H1 (cell line): ENCODE measurements around the gene EPHA7. TPM values are rescaled to one million over a fixed set of nuclear protein-coding genes. Genes with fewer than 3 reads are reported as not detected.

Experiments
- CTCF ChIA-PET: fragments of 300-600 bp; sonication (Branson Sonifier 250); formaldehyde crosslinking; loops from one replicate; lab custom pipeline; 2021; ENCODE audit not compliant: partially characterized antibody; lab: Charles Lee
- POLR2A ChIA-PET: fragments of 300-600 bp; sonication (Branson Sonifier 250); formaldehyde crosslinking; loops from one replicate; lab custom pipeline; 2021; ENCODE audit warnings: inconsistent platforms; ENCODE audit not compliant: partially characterized antibody; lab: Charles Lee
- DNase-seq, 2 experiments: peaks; one replicate each; pipeline versions ENCODE4 v3.0.0 to v3.0.0-alpha.2; 2010 to 2022; ENCODE audit warnings: low spot score in 2 of 2, low read depth in 1 of 2, mixed read lengths in 1 of 2
- FAIRE-seq: peaks from 2 replicates; lab custom pipeline; 2011; peaks lifted over from hg19 to GRCh38; lab: Jason Lieb, UNC
- H2AFZ ChIP-seq: 2 replicates; pipeline ENCODE4 v1.8.1; 2012; ENCODE audit warnings: low read length, inconsistent platforms
- H2AK5ac ChIP-seq: 2 replicates; pipeline ENCODE4 v1.6.1; 2013; ENCODE audit warnings: low read depth, low read length
- H2BK120ac ChIP-seq: replicated peaks from 2 replicates; pipeline ENCODE3; 2013; ENCODE audit warnings: low read depth, low read length, inconsistent platforms
- H2BK12ac ChIP-seq: 2 replicates; pipeline ENCODE4 v1.6.1; 2013; ENCODE audit warnings: low read depth, low read length
- H2BK15ac ChIP-seq: 2 replicates; pipeline ENCODE4 v1.6.1; 2013; ENCODE audit warnings: low read length
- H2BK20ac ChIP-seq: 2 replicates; pipeline ENCODE4 v1.6.1; 2013; ENCODE audit warnings: low read length
- H2BK5ac ChIP-seq: 2 replicates; pipeline ENCODE4 v1.6.1; 2013; ENCODE audit warnings: low read depth, low read length
- H3K14ac ChIP-seq: 2 replicates; pipeline ENCODE4 v1.6.1; 2013; ENCODE audit warnings: inconsistent platforms; ENCODE audit not compliant: insufficient read length
- H3K18ac ChIP-seq: 2 replicates; pipeline ENCODE4 v1.6.1; 2013; ENCODE audit warnings: low read length; ENCODE audit errors: extremely low read depth
- H3K23ac ChIP-seq: 2 replicates; pipeline ENCODE4 v1.6.1; 2013; ENCODE audit warnings: inconsistent platforms; ENCODE audit not compliant: insufficient read length
- H3K23me2 ChIP-seq: 2 replicates; pipeline ENCODE4 v1.6.1; 2013; ENCODE audit warnings: low read depth, low read length
- H3K27ac ChIP-seq: 2 replicates; pipeline ENCODE4 v1.6.1; 2011; ENCODE audit warnings: low read depth, low read length, inconsistent platforms
- H3K27me3 ChIP-seq, 4 experiments: replicated peaks in 1 of 4; 1 replicate in 1 of 4; 2 replicates in 3 of 4; pipeline versions ENCODE4 v1.6.1 to v1.8.1; 2011 to 2013; ENCODE audit warnings: low read length in 3 of 4, mild to moderate bottlenecking in 3 of 4, inconsistent platforms in 2 of 4, mixed read lengths in 2 of 4, moderate library complexity in 1 of 4; ENCODE audit not compliant: control insufficient read depth in 3 of 4, insufficient read depth in 3 of 4; ENCODE audit errors: extremely low read depth in 1 of 4
- H3K36me3 ChIP-seq, 4 experiments: 2 replicates each; pipeline versions ENCODE4 v1.6.1 to v1.8.1; 2011 to 2013; ENCODE audit warnings: mild to moderate bottlenecking in 4 of 4, low read length in 3 of 4, moderate library complexity in 2 of 4, control low read depth in 1 of 4, inconsistent platforms in 1 of 4; ENCODE audit not compliant: insufficient read depth in 4 of 4, control insufficient read depth in 2 of 4
- H3K4ac ChIP-seq: replicated peaks from 2 replicates; pipeline ENCODE3; 2013; ENCODE audit warnings: low read length, low read depth, mixed read lengths, inconsistent platforms; ENCODE audit not compliant: insufficient read length
- H3K4me1 ChIP-seq, 4 experiments: replicated peaks in 1 of 4; 1 replicate in 1 of 4; 2 replicates in 3 of 4; pipeline versions ENCODE4 v1.6.1 to v1.8.1; 2011 to 2013; ENCODE audit warnings: low read length in 3 of 4, inconsistent platforms in 2 of 4, mixed read lengths in 1 of 4; ENCODE audit not compliant: insufficient read depth in 4 of 4, control insufficient read depth in 3 of 4
- H3K4me2 ChIP-seq, 2 experiments: 2 replicates each; pipeline versions ENCODE4 v1.6.1 to v1.8.1; 2011 to 2013; ENCODE audit warnings: low read depth in 2 of 2, low read length in 2 of 2, control low read depth in 1 of 2, inconsistent platforms in 1 of 2, mild to moderate bottlenecking in 1 of 2; ENCODE audit not compliant: insufficient read depth in 1 of 2
- H3K4me3 ChIP-seq, 4 experiments: fragments of 200-600, 300-600 bp in 1 of 4; sonication (generic), shearing (Covaris generic), sonication (Bioruptor Twin) in 1 of 4; 2 replicates each; pipeline versions ENCODE4 v1.5.1 to v1.8.1; 2011 to 2016; ENCODE audit warnings: low read length in 4 of 4, low read depth in 3 of 4, control low read depth in 2 of 4, inconsistent platforms in 2 of 4, mild to moderate bottlenecking in 2 of 4, mixed read lengths in 1 of 4, moderate library complexity in 1 of 4; ENCODE audit not compliant: insufficient read depth in 2 of 4; ENCODE audit errors: extremely low read depth in 1 of 4
- H3K56ac ChIP-seq: replicated peaks from 2 replicates; pipeline ENCODE3; 2013; ENCODE audit warnings: low read depth, mild to moderate bottlenecking, mixed read lengths, low read length, inconsistent platforms; ENCODE audit not compliant: insufficient read length
- H3K79me1 ChIP-seq: 2 replicates; pipeline ENCODE4 v1.6.1; 2013; ENCODE audit warnings: low read depth, low read length, control low read depth
- H3K79me2 ChIP-seq, 2 experiments: 2 replicates each; pipeline versions ENCODE4 v1.6.1 to v1.8.1; 2012 to 2013; ENCODE audit warnings: low read length in 2 of 2, mild to moderate bottlenecking in 2 of 2, inconsistent platforms in 1 of 2; ENCODE audit not compliant: insufficient read depth in 2 of 2, control insufficient read depth in 1 of 2
- H3K9ac ChIP-seq, 4 experiments: replicated peaks in 1 of 4; 1 replicate in 1 of 4; 2 replicates in 3 of 4; pipeline versions ENCODE4 v1.6.1 to v1.8.1; 2011 to 2013; ENCODE audit warnings: low read depth in 3 of 4, low read length in 3 of 4, control low read depth in 2 of 4, mild to moderate bottlenecking in 2 of 4, moderate library complexity in 2 of 4, inconsistent platforms in 1 of 4; ENCODE audit errors: extremely low read depth in 1 of 4
- H3K9me3 ChIP-seq, 2 experiments: 2 replicates each; pipeline versions ENCODE4 v1.6.1 to v1.8.1; 2012 to 2013; ENCODE audit warnings: mild to moderate bottlenecking in 2 of 2, moderate library complexity in 2 of 2, control low read depth in 1 of 2, inconsistent platforms in 1 of 2, low read depth in 1 of 2, low read length in 1 of 2, mixed read lengths in 1 of 2; ENCODE audit not compliant: insufficient read depth in 2 of 2
- H4K20me1 ChIP-seq, 2 experiments: replicated peaks in 1 of 2; 2 replicates each; pipeline versions ENCODE3 to v1.8.1; 2011 to 2013; ENCODE audit warnings: inconsistent platforms in 2 of 2, low read length in 2 of 2, mild to moderate bottlenecking in 1 of 2; ENCODE audit not compliant: insufficient read depth in 2 of 2, control insufficient read depth in 1 of 2
- H4K5ac ChIP-seq: 2 replicates; pipeline ENCODE4 v1.6.1; 2013; ENCODE audit warnings: low read length, low read depth, mixed read lengths, inconsistent platforms; ENCODE audit not compliant: insufficient read length
- H4K8ac ChIP-seq: 2 replicates; pipeline ENCODE4 v1.8.0; 2013; ENCODE audit warnings: mild to moderate bottlenecking, moderate library complexity, low read length, inconsistent platforms; ENCODE audit not compliant: insufficient read depth; ENCODE audit errors: extremely low read depth
- H4K91ac ChIP-seq: replicated peaks from 2 replicates; pipeline ENCODE3; 2013; ENCODE audit warnings: low read length, mixed read lengths, inconsistent platforms; ENCODE audit not compliant: insufficient read length
- NRF1 ChIP-seq: IDR thresholded peaks from 2 replicates; pipeline ENCODE4 v1.6.1; 2011; ENCODE audit warnings: mild to moderate bottlenecking, low read depth, low read length, improper control_type of control experiment
- polyA plus RNA-seq, 7 experiments: library from polyadenylated mRNA; depleted of rRNA in 3 of 7; stranded (reverse) in 5 of 7; unstranded in 2 of 7; fragments of >200 nt in 5 of 7; fragments of 200-250 nt in 2 of 7; gene quantifications; 1 replicate in 5 of 7; 2 replicates in 1 of 7; 4 replicates in 1 of 7; pipeline versions ENCODE4 v1.2.1 to v1.2.3, GENCODE V29; 2011 to 2013; ENCODE audit warnings: missing spikeins in 2 of 7, mixed read lengths in 2 of 7
- total RNA-seq: library from RNA; stranded (reverse); fragmentation: NEBNext Ultra II Directional; extraction: Animal tissue kit (Norgen Biotek cat#: 25700); gene quantifications from 2 replicates; pipeline ENCODE4 v1.2.1, GENCODE V29; 2021

EPHA7 gene
- total and polyA plus RNA-seq, 2 of the 8 experiments (the other 6 are each of a cell fraction or from before 2014, with no cell fraction given): 1.3 to 6.8 TPM

GRCh38 chr6:93252930-93253329, 166.4 kb downstream of the EPHA7 start:
- no peak overlapping the region for H4K91ac ChIP-seq
- no peak for FAIRE-seq

More at GRCh38 chr6:93252930-93253329, 166.4 kb downstream of the EPHA7 start:
- POLR2A ChIA-PET: no interaction called here
- no peak for DNase-seq
- Histone ChIP-seq H2BK15ac (no peak overlapping the region), H4K8ac (no peak overlapping the region), H2BK20ac (no peak overlapping the region), H3K4me1 (no peaks in the 10 kb centered on the region), H2BK5ac (no peak overlapping the region), H3K14ac (no peak overlapping the region), H3K4me2 (no peak overlapping the region), H3K27me3 (peaks cover 0 to 1% (median 0%) of the 10 kb centered on the region in 4 experiments; a peak in 1 of 7 replicates), H4K5ac (no peak overlapping the region), H2BK12ac (no peak overlapping the region), H3K36me3 (no peaks in the 10 kb centered on the region; a peak in 1 of 8 replicates), H2BK120ac (no peak overlapping the region), H3K4me3 (no peak overlapping the region), H2AFZ (no peak overlapping the region), H3K56ac (no peak overlapping the region), H3K18ac (no peak overlapping the region), H4K20me1 (no peaks in the 10 kb centered on the region), H3K23ac (no peak overlapping the region), H3K9ac (no peak overlapping the region), H3K79me1 (no peaks in the 10 kb centered on the region), H2AK5ac (no peak overlapping the region), H3K27ac (no peak overlapping the region), H3K79me2 (no peaks in the 10 kb centered on the region), H3K23me2 (no peaks in the 10 kb centered on the region), H3K4ac (no peak overlapping the region), H3K9me3 (no peaks in the 10 kb centered on the region)
- TF ChIP-seq NRF1: no peak
- CTCF ChIA-PET: no interaction called here
